ENCODE measurements around the gene APBA1. TPM values are rescaled to one million over a fixed set of nuclear protein-coding genes. Genes with fewer than 3 reads are reported as not detected.

APBA1 gene
- total RNA-seq, 1 donor from 2014 or later, result 3.4 TPM

DNA sequence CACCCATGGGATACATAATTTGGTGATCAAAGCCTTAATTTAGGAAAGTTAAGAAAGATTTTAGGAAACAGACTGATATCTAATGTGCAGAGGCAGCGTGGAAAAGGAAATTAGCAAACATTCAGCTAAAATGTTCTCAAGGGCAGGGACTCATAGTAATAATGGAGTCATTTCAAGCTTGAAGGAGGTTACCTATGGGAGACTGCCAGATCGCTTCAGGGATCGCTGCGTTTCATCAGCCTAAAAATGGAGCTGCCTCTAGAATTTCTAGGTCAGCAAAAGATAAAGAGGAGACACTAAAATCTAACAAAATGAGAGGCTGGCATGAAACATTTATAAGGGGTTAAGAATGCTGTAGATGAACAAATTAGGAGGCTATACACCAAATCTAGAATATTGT, 115.5 kb downstream of the APBA1 start:
- no peak for DNase-seq (ENCODE audit: low spot score)
- TF ChIP-seq EZH2phosphoT487 (IDR thresholded peaks at IDR 0.05) (no peak), EZH2 (IDR thresholded peaks at IDR 0.05) (no peak)
- Histone ChIP-seq H3F3A (ENCODE audit: low read depth) (no peaks in the 10 kb centered on the region), H3K4me3 (no peak overlapping the region), H3K27ac (no peak overlapping the region), H3K79me2 (ENCODE audit: low read depth) (no peaks in the 10 kb centered on the region), H2AFZ (replicated peaks) (no peak overlapping the region), H4K20me1 (ENCODE audit: low read depth) (no peaks in the 10 kb centered on the region), H3K36me3 (no peaks in the 10 kb centered on the region), H3K9me3 (ENCODE audit: low read depth) (no peaks in the 10 kb centered on the region), H3K4me2 (no peak overlapping the region), H3K27me3 (no peaks in the 10 kb centered on the region), H3K9ac (no peak overlapping the region), H3K4me1 (no peaks in the 10 kb centered on the region)
- H3K4me1 Mint-ChIP-seq, result no peaks in the 10 kb centered on the region
- H3K36me3 Mint-ChIP-seq, result no peaks in the 10 kb centered on the region
- no peaks in the 10 kb centered on the region for H3K27me3 Mint-ChIP-seq (ENCODE audit: insufficient read depth, low read depth)
- H3K9me3 Mint-ChIP-seq, result no peaks in the 10 kb centered on the region
- no peak overlapping the region for H3K4me3 Mint-ChIP-seq
- H3K27ac Mint-ChIP-seq, result no peak overlapping the region

GRCh38 chr9:69555802-69556201, 116.4 kb downstream of the APBA1 start:
- H3K4me1 Mint-ChIP-seq, result no peaks in the 10 kb centered on the region

GRCh38 chr9:69554945-69555344, 117.2 kb downstream of the APBA1 start:
- H3K27me3 Mint-ChIP-seq (ENCODE audit: insufficient read depth, low read depth), result no peaks in the 10 kb centered on the region
- TF ChIP-seq EZH2 (IDR thresholded peaks at IDR 0.05) (no peak), CTCF (IDR thresholded peaks at IDR 0.05) (no peak)
- Histone ChIP-seq H3F3A (ENCODE audit: low read depth) (no peaks in the 10 kb centered on the region), H3K4me1 (no peaks in the 10 kb centered on the region), H3K27me3 (no peaks in the 10 kb centered on the region), H3K4me2 (no peak overlapping the region), H3K36me3 (no peaks in the 10 kb centered on the region), H3K79me2 (ENCODE audit: low read depth) (no peaks in the 10 kb centered on the region), H3K4me3 (no peak overlapping the region), H3K9me3 (ENCODE audit: low read depth) (no peaks in the 10 kb centered on the region), H2AFZ (replicated peaks) (no peak overlapping the region), H4K20me1 (ENCODE audit: low read depth) (no peaks in the 10 kb centered on the region), H3K9ac (no peak overlapping the region), H3K27ac (no peak overlapping the region)
- no peak overlapping the region for H3K27ac Mint-ChIP-seq
- H3K4me1 Mint-ChIP-seq, result no peaks in the 10 kb centered on the region
- no peaks in the 10 kb centered on the region for H3K36me3 Mint-ChIP-seq
- no peaks in the 10 kb centered on the region for H3K9me3 Mint-ChIP-seq
- no peak overlapping the region for H3K4me3 Mint-ChIP-seq
- no peak for DNase-seq (ENCODE audit: low spot score)

More at GRCh38 chr9:69555802-69556201, 116.4 kb downstream of the APBA1 start:
- Histone ChIP-seq H3K36me3 (no peaks in the 10 kb centered on the region), H3K4me3 (no peak overlapping the region), H3K79me2 (ENCODE audit: low read depth) (no peaks in the 10 kb centered on the region), H3K27me3 (no peaks in the 10 kb centered on the region), H2AFZ (replicated peaks) (no peak overlapping the region), H3K27ac (no peak overlapping the region), H3F3A (ENCODE audit: low read depth) (no peaks in the 10 kb centered on the region), H3K4me2 (no peak overlapping the region), H3K4me1 (no peaks in the 10 kb centered on the region), H3K9me3 (ENCODE audit: low read depth) (no peaks in the 10 kb centered on the region), H4K20me1 (ENCODE audit: low read depth) (no peaks in the 10 kb centered on the region), H3K9ac (no peak overlapping the region)
- H3K27me3 Mint-ChIP-seq (ENCODE audit: insufficient read depth, low read depth), result no peaks in the 10 kb centered on the region
- DNase-seq (ENCODE audit: low spot score), result no peak
- no peak for TF ChIP-seq EZH2phosphoT487 (IDR thresholded peaks at IDR 0.05)
- no peak for TF ChIP-seq EZH2 (IDR thresholded peaks at IDR 0.05)
- no peak for TF ChIP-seq CTCF (IDR thresholded peaks at IDR 0.05)
- H3K9me3 Mint-ChIP-seq, result no peaks in the 10 kb centered on the region
- no peaks in the 10 kb centered on the region for H3K36me3 Mint-ChIP-seq
- no peak overlapping the region for H3K4me3 Mint-ChIP-seq
- H3K27ac Mint-ChIP-seq, result no peak overlapping the region

DNA sequence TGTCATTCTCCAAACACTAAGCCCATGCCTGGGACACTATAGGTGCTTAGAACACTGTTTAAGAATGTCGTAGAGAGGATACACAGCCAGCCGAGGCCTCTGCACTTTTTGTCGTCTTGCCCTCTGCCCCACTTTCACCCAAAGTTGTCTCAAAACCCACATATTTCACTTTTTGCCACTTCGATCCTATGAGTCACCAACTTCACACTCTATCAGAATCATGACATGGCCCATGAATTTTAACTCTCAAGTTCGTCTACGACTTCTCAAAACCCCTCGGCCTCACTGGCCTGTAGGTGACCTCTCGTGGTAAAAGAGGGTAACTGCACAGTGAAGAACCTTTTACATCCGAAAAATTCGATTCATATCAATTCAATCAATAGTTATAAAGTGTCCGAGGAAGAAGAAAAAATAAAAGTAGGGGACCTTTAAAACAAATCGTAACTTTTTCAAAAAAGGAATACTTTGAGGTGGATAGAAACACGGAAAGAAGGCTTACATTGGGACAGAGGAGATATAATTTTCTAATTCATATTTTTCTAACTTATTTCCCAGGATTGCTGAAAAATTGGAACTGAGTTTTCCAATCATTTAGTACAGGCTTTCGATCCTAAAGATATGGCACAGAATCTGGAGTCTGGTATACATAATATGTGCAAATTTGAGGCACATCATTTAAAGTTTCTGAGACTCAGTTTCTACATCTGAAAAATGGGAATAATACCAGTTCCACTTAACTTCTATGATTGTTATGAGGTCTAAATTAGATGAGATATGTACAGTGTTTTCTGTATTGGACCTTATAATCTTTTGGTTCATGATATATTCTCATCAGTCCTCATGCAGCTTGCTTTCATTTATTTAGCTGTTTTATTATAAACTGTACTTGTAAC, 122.6 kb downstream of the APBA1 start:
- Mint-ChIP-seq H3K4me3 (no peak overlapping the region), H3K36me3 (no peaks in the 10 kb centered on the region), H3K27me3 (ENCODE audit: insufficient read depth, low read depth) (peaks cover 3% of the 10 kb centered on the region), H3K9me3 (no peaks in the 10 kb centered on the region), H3K4me1 (peaks cover 20% of the 10 kb centered on the region), H3K27ac (no peak overlapping the region)
- H3K4me2 ChIP-seq, result no peak overlapping the region
- H3K9me3 ChIP-seq (ENCODE audit: low read depth), result no peaks in the 10 kb centered on the region
- no peaks in the 10 kb centered on the region for H3K27me3 ChIP-seq
- no peaks in the 10 kb centered on the region for H3F3A ChIP-seq (ENCODE audit: low read depth)
- no peaks in the 10 kb centered on the region for H3K79me2 ChIP-seq (ENCODE audit: low read depth)
- no peak overlapping the region for H3K27ac ChIP-seq
- peak; percentile 63 for DNase-seq (ENCODE audit: low spot score)
- peaks cover 12% of the 10 kb centered on the region for H3K4me1 ChIP-seq
- H4K20me1 ChIP-seq (ENCODE audit: low read depth), result no peaks in the 10 kb centered on the region
- H2AFZ ChIP-seq (replicated peaks), result no peak overlapping the region
- H3K9ac ChIP-seq, result no peak overlapping the region
- H3K36me3 ChIP-seq, result no peaks in the 10 kb centered on the region
- TF ChIP-seq EZH2phosphoT487 (IDR thresholded peaks at IDR 0.05) (no peak), CTCF (IDR thresholded peaks at IDR 0.05) (peak; percentile 96), EZH2 (IDR thresholded peaks at IDR 0.05) (no peak)
- no peak overlapping the region for H3K4me3 ChIP-seq

Measured in neural progenitor cell (in vitro differentiated cells).